Uterus (tissue), 4 donors: Measurements from ENCODE around the gene TRAPPC6A. TPM values are rescaled to one million over a fixed set of nuclear protein-coding genes. Genes with fewer than 3 reads are reported as not detected.

ENCODE experiments used
- DNase-seq, 2 donors: peaks; one replicate each; pipeline ENCODE4 v3.0.0-alpha.2; 2019 to 2020
- H3K27ac ChIP-seq, 2 donors: fragments of 200-600 bp; sonication (generic); 1 replicate in 1 of 2; 2 replicates in 1 of 2; pipeline ENCODE4 v1.5.1; 2016 to 2018
- H3K27me3 ChIP-seq, 2 donors: fragments of 200-600 bp; sonication (generic); one replicate each; pipeline ENCODE4 v1.5.1; 2018 to 2019; ENCODE audit warnings: control low read depth in 1 of 2
- H3K36me3 ChIP-seq, 2 donors: fragments of 200-600 bp; sonication (generic); one replicate each; pipeline ENCODE4 v1.5.1; 2019; ENCODE audit warnings: control low read depth in 1 of 2
- H3K4me1 ChIP-seq, 2 donors: fragments of 200-600 bp; sonication (generic); one replicate each; pipeline ENCODE4 v1.5.1; 2018 to 2019; ENCODE audit warnings: control low read depth in 1 of 2
- H3K4me3 ChIP-seq, 2 donors: fragments of 200-600 bp; sonication (generic); 1 replicate in 1 of 2; 2 replicates in 1 of 2; pipeline ENCODE4 v1.5.1; 2018 to 2019; ENCODE audit warnings: mild to moderate bottlenecking in 1 of 2
- H3K9me3 ChIP-seq, 2 donors: fragments of 200-600 bp; sonication (generic); one replicate each; pipeline ENCODE4 v1.5.1; 2019; ENCODE audit warnings: control low read depth in 1 of 2
- POLR2A ChIP-seq, 2 donors: fragments of 450-650 bp; IDR thresholded peaks; one replicate each; pipeline ENCODE4 v1.6.1; 2016; ENCODE audit warnings: antibody characterized with exemption in 2 of 2, mild to moderate bottlenecking in 1 of 2, moderate library complexity in 1 of 2
- intact Hi-C: fragments of 100-400 bp; cut with DNase I; formaldehyde crosslinking; loops from one replicate; pipeline ENCODE4 v1.15.1; 2023; ENCODE audit warnings: low total_unique reads
- total RNA-seq, 4 donors: library from RNA; depleted of rRNA in 3 of 4; stranded (reverse); fragments of >200 nt in 3 of 4; gene quantifications; one replicate each; pipeline versions ENCODE4 v1.1.0 to v1.2.4, GENCODE V29; 2014 to 2023
- TF ChIP-seq, protein P1 (sequence below), 4 experiments: fragments of 200-600 bp in 2 of 4; fragments of 450-650 bp in 2 of 4; sonication (generic) in 2 of 4; IDR thresholded peaks; one replicate each; pipeline ENCODE4 v1.5.1; 2016 to 2019; ENCODE audit warnings: antibody characterized with exemption in 4 of 4, mild to moderate bottlenecking in 2 of 4, moderate library complexity in 1 of 4
- donor health status: DM: yes; HTN: yes; CAD: no.

The TRAPPC6A gene
- total RNA-seq, 4 donors from 2014 or later = 4.1 to 25.9 (median 16.5) TPM

DNA sequence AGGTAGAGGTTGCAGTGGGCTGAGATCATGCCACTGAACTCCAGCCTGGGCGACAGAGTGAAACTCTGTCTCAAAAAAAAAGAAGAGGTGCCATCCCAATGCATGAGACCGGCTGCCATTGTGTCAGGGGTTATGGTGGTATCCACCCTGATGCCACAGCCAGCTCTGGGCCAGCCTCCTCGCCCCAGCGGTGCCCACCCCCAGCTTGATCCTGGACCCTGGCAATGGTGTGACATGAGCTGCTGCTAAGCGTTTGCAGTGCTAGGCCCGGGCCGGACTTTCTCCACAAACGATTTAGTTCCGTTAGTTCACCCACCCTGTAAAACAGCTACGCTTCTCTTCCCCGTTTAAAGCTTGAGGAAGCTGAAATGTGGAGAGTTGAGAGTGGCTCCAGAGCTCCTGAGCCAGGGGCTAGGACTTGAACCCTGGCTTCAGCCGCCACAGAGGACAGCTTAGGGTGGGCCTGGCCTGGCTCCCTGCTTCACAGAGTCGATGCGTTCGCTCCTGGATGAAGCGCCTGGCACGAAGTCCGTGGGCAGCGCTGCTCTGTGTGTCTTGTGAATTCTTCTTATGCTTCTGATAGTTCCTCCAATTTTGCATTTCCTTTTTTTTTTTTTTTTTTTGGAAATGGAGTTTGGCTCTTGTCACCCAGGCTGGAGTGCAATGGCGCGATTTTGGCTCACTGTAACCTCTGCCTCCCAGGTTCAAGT is 42.7 kb downstream of the TRAPPC6A start:
- Histone ChIP-seq H3K36me3 (no peaks in the 10 kb centered on the region), H3K27ac (no peak overlapping the region), H3K4me3 (no peak overlapping the region), H3K27me3 (no peaks in the 10 kb centered on the region), H3K4me1 (peaks cover 0 to 7% of the 10 kb centered on the region in 2 donors), H3K9me3 (no peaks in the 10 kb centered on the region)
- no peak for DNase-seq
- intact Hi-C loops = no loop called here
- TF ChIP-seq POLR2A (IDR thresholded peaks at IDR 0.05) = no peak
- TF ChIP-seq, protein P1, sequence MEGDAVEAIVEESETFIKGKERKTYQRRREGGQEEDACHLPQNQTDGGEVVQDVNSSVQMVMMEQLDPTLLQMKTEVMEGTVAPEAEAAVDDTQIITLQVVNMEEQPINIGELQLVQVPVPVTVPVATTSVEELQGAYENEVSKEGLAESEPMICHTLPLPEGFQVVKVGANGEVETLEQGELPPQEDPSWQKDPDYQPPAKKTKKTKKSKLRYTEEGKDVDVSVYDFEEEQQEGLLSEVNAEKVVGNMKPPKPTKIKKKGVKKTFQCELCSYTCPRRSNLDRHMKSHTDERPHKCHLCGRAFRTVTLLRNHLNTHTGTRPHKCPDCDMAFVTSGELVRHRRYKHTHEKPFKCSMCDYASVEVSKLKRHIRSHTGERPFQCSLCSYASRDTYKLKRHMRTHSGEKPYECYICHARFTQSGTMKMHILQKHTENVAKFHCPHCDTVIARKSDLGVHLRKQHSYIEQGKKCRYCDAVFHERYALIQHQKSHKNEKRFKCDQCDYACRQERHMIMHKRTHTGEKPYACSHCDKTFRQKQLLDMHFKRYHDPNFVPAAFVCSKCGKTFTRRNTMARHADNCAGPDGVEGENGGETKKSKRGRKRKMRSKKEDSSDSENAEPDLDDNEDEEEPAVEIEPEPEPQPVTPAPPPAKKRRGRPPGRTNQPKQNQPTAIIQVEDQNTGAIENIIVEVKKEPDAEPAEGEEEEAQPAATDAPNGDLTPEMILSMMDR (IDR thresholded peaks at IDR 0.05) = no peak

DNA sequence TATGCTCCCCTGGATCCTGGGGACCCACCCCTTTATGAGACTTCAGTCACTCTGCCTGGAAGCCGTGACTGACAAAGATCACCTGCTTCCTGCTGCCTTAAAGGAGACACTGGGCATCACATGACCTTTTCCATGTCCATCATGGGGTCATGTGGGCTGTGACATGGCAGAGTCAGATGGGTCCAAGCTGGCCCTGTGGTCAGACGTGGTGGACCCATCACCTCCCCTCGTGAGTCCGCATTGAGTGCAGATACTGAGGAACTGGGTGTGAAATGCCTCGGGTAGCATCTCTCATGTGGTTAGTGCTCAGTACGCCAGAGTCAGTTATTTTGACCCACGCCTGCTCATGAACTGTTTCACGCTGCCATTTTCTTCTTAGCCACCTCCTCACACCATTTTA is 44.4 kb downstream of the TRAPPC6A start:
- no peak overlapping the region for H3K4me3 ChIP-seq

DNA sequence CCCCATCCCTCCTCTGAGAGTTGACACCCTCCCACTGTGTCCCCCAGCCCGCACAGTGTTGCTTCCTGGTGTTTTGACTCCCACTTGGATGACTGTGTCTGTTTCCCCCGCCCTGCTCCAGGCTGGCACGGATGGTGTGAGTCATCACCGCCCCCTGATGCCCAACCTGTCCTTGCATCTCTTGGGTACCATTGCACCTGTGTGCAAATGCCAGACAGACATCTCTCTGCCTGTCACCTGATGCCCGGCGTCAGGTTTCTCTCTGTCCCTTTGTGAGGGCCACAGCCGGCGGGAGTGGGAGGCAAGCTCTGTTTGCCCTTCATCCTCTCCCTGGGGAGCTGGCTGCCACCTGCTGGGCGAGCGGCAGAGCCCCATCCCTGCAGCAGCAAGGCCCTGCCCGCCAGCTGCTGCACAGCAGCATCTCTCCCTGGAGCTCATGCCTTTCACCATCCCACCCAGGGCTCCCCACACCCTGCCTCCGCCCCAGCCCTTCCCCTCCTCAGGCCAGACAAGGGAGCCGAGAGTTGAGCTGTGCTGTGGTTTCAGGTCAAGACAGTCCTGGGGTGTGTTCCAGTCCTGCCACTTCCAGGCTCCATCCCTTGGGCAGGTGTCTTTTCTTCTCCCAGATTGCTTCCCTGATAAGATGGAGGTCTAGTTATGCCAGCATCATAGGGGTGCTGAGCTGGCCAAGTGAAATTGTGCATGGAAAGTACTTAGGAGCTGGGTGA is 47.0 kb downstream of the TRAPPC6A start:
- DNase-seq = no peak
- Histone ChIP-seq H3K36me3 (no peaks in the 10 kb centered on the region), H3K27me3 (no peaks in the 10 kb centered on the region), H3K9me3 (no peaks in the 10 kb centered on the region), H3K4me3 (no peak overlapping the region), H3K4me1 (no peaks in the 10 kb centered on the region), H3K27ac (no peak overlapping the region)
- no peak for TF ChIP-seq POLR2A (IDR thresholded peaks at IDR 0.05)
- TF ChIP-seq, protein P1 (IDR thresholded peaks at IDR 0.05) = no peak
- intact Hi-C loops = no loop called here

More for the DNA sequence above, 44.4 kb downstream of the TRAPPC6A start:
- TF ChIP-seq, protein P1 (IDR thresholded peaks at IDR 0.05) = no peak
- no peak for TF ChIP-seq POLR2A (IDR thresholded peaks at IDR 0.05)
- intact Hi-C loops = no loop called here
- no peak for DNase-seq
- H3K36me3 ChIP-seq = no peaks in the 10 kb centered on the region
- no peak overlapping the region for H3K27ac ChIP-seq
- no peaks in the 10 kb centered on the region for H3K27me3 ChIP-seq
- H3K9me3 ChIP-seq = no peaks in the 10 kb centered on the region
- peaks cover 0 to 7% of the 10 kb centered on the region in 2 donors for H3K4me1 ChIP-seq

DNA sequence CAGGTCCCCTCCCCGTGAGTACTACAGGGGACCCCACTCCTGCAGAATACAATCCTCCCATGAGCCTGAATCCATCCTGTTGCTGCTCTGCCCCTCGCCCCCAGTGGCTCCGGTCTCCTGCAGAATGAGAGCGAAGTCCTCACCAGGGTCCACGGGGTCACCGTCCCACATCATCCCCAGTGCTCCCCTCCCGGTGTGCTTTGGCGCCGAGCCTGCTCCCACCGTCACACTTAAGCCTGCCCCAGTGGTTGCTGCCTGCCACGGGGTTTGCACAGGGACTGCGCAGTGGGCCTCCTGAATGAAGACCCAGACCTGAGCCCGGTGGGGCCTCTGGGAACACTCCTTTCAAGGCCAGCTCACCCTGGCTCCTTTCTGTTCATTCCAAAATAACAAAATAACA is 47.8 kb downstream of the TRAPPC6A start:
- H3K36me3 ChIP-seq = no peaks in the 10 kb centered on the region
- intact Hi-C loops = no loop called here
- H3K27ac ChIP-seq = no peak overlapping the region
- H3K4me3 ChIP-seq = no peak overlapping the region
- DNase-seq = no peak
- TF ChIP-seq, protein P1 (IDR thresholded peaks at IDR 0.05) = no peak
- TF ChIP-seq POLR2A (IDR thresholded peaks at IDR 0.05) = no peak
- no peaks in the 10 kb centered on the region for H3K27me3 ChIP-seq
- no peaks in the 10 kb centered on the region for H3K9me3 ChIP-seq
- H3K4me1 ChIP-seq = no peaks in the 10 kb centered on the region

DNA sequence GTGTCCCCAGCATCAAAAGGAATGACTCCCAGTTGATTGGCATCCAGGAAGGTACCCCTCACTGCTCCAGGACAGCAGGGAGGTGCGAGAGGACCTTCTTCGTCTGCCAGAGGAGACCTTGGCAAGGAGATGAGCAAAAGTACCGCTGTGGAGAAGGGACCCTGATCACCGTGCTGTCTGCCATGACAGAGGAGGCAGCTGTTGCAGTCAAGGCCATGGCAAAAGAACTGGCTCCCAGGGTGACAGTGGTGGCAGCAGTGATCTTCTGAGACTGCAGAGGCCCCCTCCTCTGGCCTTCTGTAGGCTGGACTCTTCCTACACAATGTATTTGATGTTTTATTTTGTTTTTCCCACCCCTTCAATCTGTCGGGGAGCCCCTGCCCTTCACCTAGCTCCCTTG is 49.2 kb downstream of the TRAPPC6A start:
- Histone ChIP-seq H3K4me3 (no peak overlapping the region), H3K4me1 (no peaks in the 10 kb centered on the region), H3K36me3 (no peaks in the 10 kb centered on the region), H3K27ac (no peak overlapping the region), H3K9me3 (no peaks in the 10 kb centered on the region), H3K27me3 (no peaks in the 10 kb centered on the region)
- DNase-seq = no peak
- intact Hi-C loops = no loop called here
- TF ChIP-seq, protein P1 (IDR thresholded peaks at IDR 0.05) = no peak
- no peak for TF ChIP-seq POLR2A (IDR thresholded peaks at IDR 0.05)
